ENCODE data around the gene GAD1.

- TF ChIP-seq CTCF (IDR thresholded peaks at IDR 0.05) (no peak), POLR2A (IDR thresholded peaks at IDR 0.05) (no peak)
Measured at GRCh38 chr2:170770008-170770605, 46.6 kb upstream of the GAD1 start, which contains the start of gene ERICH2.

All from testis (tissue), 2 donors.